Upper lobe of left lung (tissue), 4 donors: ENCODE data around the gene PRL.

Experiments
- EP300 ChIP-seq, 4 donors: sonication (generic); formaldehyde crosslinking; IDR thresholded peaks; one replicate each; pipeline ENCODE4 v1.5.1; 2017; ENCODE audit warnings: antibody characterized with exemption in 4 of 4, control low read depth in 2 of 4
- POLR2A ChIP-seq, 4 donors: fragments of 450-650 bp; IDR thresholded peaks; one replicate each; pipeline ENCODE4 v1.5.1; 2016 to 2017; ENCODE audit warnings: antibody characterized with exemption in 4 of 4, mild to moderate bottlenecking in 2 of 4
- POLR2AphosphoS5 ChIP-seq, 2 donors: sonication (generic); formaldehyde crosslinking; IDR thresholded peaks; one replicate each; pipeline ENCODE4 v1.5.1; 2017; ENCODE audit warnings: antibody characterized with exemption in 2 of 2
- TF ChIP-seq, protein P1 (sequence below), 6 experiments: fragments of 450-650 bp in 4 of 6; fragments of 200-600 bp in 2 of 6; sonication (generic) in 2 of 6; IDR thresholded peaks; one replicate each; pipeline ENCODE4 v1.5.1; 2016 to 2019; ENCODE audit warnings: antibody characterized with exemption in 6 of 6

DNA sequence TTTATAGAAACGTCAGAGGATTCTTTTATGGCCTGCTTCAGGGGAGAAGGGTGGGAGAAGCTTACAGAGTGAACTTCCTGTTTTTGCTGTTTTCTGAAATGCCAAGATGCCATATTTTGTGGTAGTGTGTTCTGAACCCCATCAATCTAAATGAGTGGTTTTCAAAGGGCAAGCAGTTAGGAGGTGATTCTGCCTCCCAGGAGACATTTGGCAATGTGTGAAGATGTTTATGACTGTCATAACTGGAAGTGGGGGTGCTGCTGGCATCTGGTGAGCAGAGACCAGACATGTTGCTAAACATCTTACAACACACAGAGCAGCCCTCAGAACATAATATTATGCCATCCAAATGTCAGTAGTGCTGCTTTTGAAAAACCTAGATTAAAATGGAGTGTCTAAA is 6.0 kb upstream of the PRL start:
- TF ChIP-seq, protein P1, sequence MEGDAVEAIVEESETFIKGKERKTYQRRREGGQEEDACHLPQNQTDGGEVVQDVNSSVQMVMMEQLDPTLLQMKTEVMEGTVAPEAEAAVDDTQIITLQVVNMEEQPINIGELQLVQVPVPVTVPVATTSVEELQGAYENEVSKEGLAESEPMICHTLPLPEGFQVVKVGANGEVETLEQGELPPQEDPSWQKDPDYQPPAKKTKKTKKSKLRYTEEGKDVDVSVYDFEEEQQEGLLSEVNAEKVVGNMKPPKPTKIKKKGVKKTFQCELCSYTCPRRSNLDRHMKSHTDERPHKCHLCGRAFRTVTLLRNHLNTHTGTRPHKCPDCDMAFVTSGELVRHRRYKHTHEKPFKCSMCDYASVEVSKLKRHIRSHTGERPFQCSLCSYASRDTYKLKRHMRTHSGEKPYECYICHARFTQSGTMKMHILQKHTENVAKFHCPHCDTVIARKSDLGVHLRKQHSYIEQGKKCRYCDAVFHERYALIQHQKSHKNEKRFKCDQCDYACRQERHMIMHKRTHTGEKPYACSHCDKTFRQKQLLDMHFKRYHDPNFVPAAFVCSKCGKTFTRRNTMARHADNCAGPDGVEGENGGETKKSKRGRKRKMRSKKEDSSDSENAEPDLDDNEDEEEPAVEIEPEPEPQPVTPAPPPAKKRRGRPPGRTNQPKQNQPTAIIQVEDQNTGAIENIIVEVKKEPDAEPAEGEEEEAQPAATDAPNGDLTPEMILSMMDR (IDR thresholded peaks at IDR 0.05): no peak
- TF ChIP-seq POLR2AphosphoS5 (IDR thresholded peaks at IDR 0.05) (no peak), POLR2A (IDR thresholded peaks at IDR 0.05) (no peak), EP300 (IDR thresholded peaks at IDR 0.05) (no peak)
